Caco-2 (cell line): ENCODE results near the gene NUAK1. TPM values are rescaled to one million over a fixed set of nuclear protein-coding genes. Genes with fewer than 3 reads are reported as not detected.
"Not testable (repeated sequence)": the region's sequence is repeated elsewhere in the genome, so short reads cannot be mapped to it uniquely, and the experiment has no call there.

ENCODE experiments used
- BruUV-seq: library from RNA; stranded (reverse); fragments of 400-500 nt; replicated peaks from 2 replicates; lab custom pipeline; 2021; lab: Mats Ljungman, UMichigan
- CTCF ChIA-PET: fragments of 300-600 bp; sonication (Branson Sonifier 250); formaldehyde crosslinking; loops from one replicate; lab custom pipeline; 2022; ENCODE audit warnings: antibody characterized with exemption; lab: Charles Lee
- POLR2A ChIA-PET: fragments of 300-600 bp; sonication (Branson Sonifier 250); formaldehyde crosslinking; loops from one replicate; lab custom pipeline; 2022; ENCODE audit warnings: antibody characterized with exemption; lab: Charles Lee
- DNase-seq, 2 experiments: peaks; one replicate each; pipeline versions ENCODE4 v3.0.0 to v3.0.0-alpha.2; 2020 to 2022
- H3K27me3 ChIP-seq: replicated peaks from 2 replicates; pipeline ENCODE4 v1.6.0; 2011; ENCODE audit warnings: low read length; ENCODE audit not compliant: control insufficient read depth, insufficient read depth
- H3K36me3 ChIP-seq: 2 replicates; pipeline ENCODE4 v1.5.1; 2011; ENCODE audit warnings: low read length; ENCODE audit not compliant: control insufficient read depth, insufficient read depth
- H3K4me1 ChIP-seq: fragments of 250-450 bp; sonication (Bioruptor Pico); 2 replicates; pipeline ENCODE4 v1.5.1; 2020; ENCODE audit warnings: mild to moderate bottlenecking
- H3K4me3 ChIP-seq: 2 replicates; pipeline ENCODE4 v1.5.1; 2011; ENCODE audit warnings: low read depth, mild to moderate bottlenecking, control low read depth, low read length
- H3K9me3 ChIP-seq: fragments of 250-450 bp; sonication (Bioruptor Pico); 2 replicates; pipeline ENCODE4 v1.5.1; 2020; ENCODE audit warnings: mild to moderate bottlenecking, moderate library complexity
- H3K27ac Mint-ChIP-seq: one replicate; pipeline ENCODE4 v1.8.0; 2022; ENCODE audit warnings: mixed read lengths; ENCODE audit not compliant: unreplicated experiment
- H3K27me3 Mint-ChIP-seq: one replicate; pipeline ENCODE4 v1.8.0; 2022; ENCODE audit warnings: mixed read lengths; ENCODE audit not compliant: insufficient read depth, unreplicated experiment
- H3K36me3 Mint-ChIP-seq: one replicate; pipeline ENCODE4 v1.8.0; 2022; ENCODE audit warnings: mild to moderate bottlenecking, mixed read lengths; ENCODE audit not compliant: insufficient read depth, unreplicated experiment
- H3K4me1 Mint-ChIP-seq: one replicate; pipeline ENCODE4 v1.8.0; 2022; ENCODE audit warnings: low read depth, mixed read lengths; ENCODE audit not compliant: unreplicated experiment
- H3K4me3 Mint-ChIP-seq: one replicate; pipeline ENCODE4 v1.8.0; 2022; ENCODE audit warnings: mild to moderate bottlenecking, moderate library complexity, mixed read lengths; ENCODE audit not compliant: unreplicated experiment
- H3K9me3 Mint-ChIP-seq: one replicate; pipeline ENCODE4 v1.8.0; 2022; ENCODE audit warnings: mixed read lengths; ENCODE audit not compliant: unreplicated experiment
- CTCF ChIP-seq, 2 experiments: fragments of 200-600 bp in 1 of 2; IDR thresholded peaks; 1 replicate in 1 of 2; 2 replicates in 1 of 2; pipeline versions ENCODE4 v1.5.1 to v1.8.0; 2011 to 2022; ENCODE audit warnings: antibody characterized with exemption in 1 of 2, control low read depth in 1 of 2, inconsistent platforms in 1 of 2, low read depth in 1 of 2, low read length in 1 of 2, mild to moderate bottlenecking in 1 of 2, moderate library complexity in 1 of 2; ENCODE audit not compliant: insufficient read depth in 1 of 2, severe bottlenecking in 1 of 2, unreplicated experiment in 1 of 2
- intact Hi-C: fragments of 100-400 bp; cut with micrococcal nuclease; formaldehyde crosslinking; loops from one replicate; pipeline ENCODE4 v1.10.0; 2022; ENCODE audit not compliant: unreplicated experiment
- total RNA-seq: library from RNA; stranded (reverse); gene quantifications from 2 replicates; pipeline ENCODE4 v1.2.3, GENCODE V29; 2022

Gene NUAK1
- total RNA-seq, 1 experiment from 2014 or later: 3.7 TPM

GRCh38 chr12:106145539-106146447 is 7.0 kb upstream of the NUAK1 start:
- DNase-seq: no peak
- Histone ChIP-seq H3K9me3 (no peaks in the 10 kb centered on the region), H3K27me3 (no peaks in the 10 kb centered on the region), H3K36me3 (peaks cover 1% of the 10 kb centered on the region; the same call in 1 of the 2 replicates), H3K4me1 (no peaks in the 10 kb centered on the region), H3K4me3 (no peak overlapping the region)
- Mint-ChIP-seq H3K36me3 (no peaks in the 10 kb centered on the region), H3K4me3 (no peak overlapping the region), H3K27ac (no peak overlapping the region), H3K9me3 (no peaks in the 10 kb centered on the region), H3K27me3 (no peaks in the 10 kb centered on the region), H3K4me1 (peaks cover 16% of the 10 kb centered on the region)
- BruUV-seq: no TSS peak
- intact Hi-C loops: no loop called here
- TF ChIP-seq CTCF (IDR thresholded peaks at IDR 0.05; ENCODE audit: insufficient read depth in 1 of 2, low read depth in 1 of 2, low read length in 1 of 2, severe bottlenecking in 1 of 2, unreplicated experiment in 1 of 2): no peak
- ChIA-PET POLR2A (no interaction called here), CTCF (no interaction called here)

- Histone ChIP-seq H3K4me1 (peaks cover 1% of the 10 kb centered on the region; the same call in 1 of the 2 replicates), H3K4me3 (no peak overlapping the region), H3K27me3 (no peaks in the 10 kb centered on the region), H3K36me3 (peaks cover 1% of the 10 kb centered on the region; the same call in 1 of the 2 replicates), H3K9me3 (no peaks in the 10 kb centered on the region)
- DNase-seq: no peak
- no peak overlapping the region for H3K4me3 Mint-ChIP-seq
- peaks cover 25% of the 10 kb centered on the region for H3K4me1 Mint-ChIP-seq
- H3K27ac Mint-ChIP-seq: no peak overlapping the region
- no TSS peak for BruUV-seq
- intact Hi-C loops: no loop called here
- TF ChIP-seq CTCF (IDR thresholded peaks at IDR 0.05; ENCODE audit: insufficient read depth in 1 of 2, low read depth in 1 of 2, low read length in 1 of 2, severe bottlenecking in 1 of 2, unreplicated experiment in 1 of 2): no peak
- no peaks in the 10 kb centered on the region for H3K9me3 Mint-ChIP-seq
- ChIA-PET POLR2A (no interaction called here), CTCF (no interaction called here)
- H3K36me3 Mint-ChIP-seq: no peaks in the 10 kb centered on the region
- no peaks in the 10 kb centered on the region for H3K27me3 Mint-ChIP-seq
These were observed 6.1 kb upstream of the NUAK1 start for GRCh38 chr12:106144847-106145246.

- Mint-ChIP-seq H3K27me3 (peaks cover 2% of the 10 kb centered on the region), H3K36me3 (no peaks in the 10 kb centered on the region), H3K4me1 (peaks cover 31% of the 10 kb centered on the region), H3K27ac (no peak overlapping the region), H3K9me3 (no peaks in the 10 kb centered on the region), H3K4me3 (no peak overlapping the region)
- intact Hi-C loops: no loop called here
- ChIA-PET POLR2A (no interaction called here), CTCF (no interaction called here)
- Histone ChIP-seq H3K9me3 (no peaks in the 10 kb centered on the region), H3K36me3 (peaks cover 1% of the 10 kb centered on the region; the same call in 1 of the 2 replicates), H3K4me3 (no peak overlapping the region), H3K27me3 (no peaks in the 10 kb centered on the region; the same call in 1 of the 2 replicates), H3K4me1 (peaks cover 6% of the 10 kb centered on the region; the same call in 1 of the 2 replicates)
- no peak for DNase-seq
- no TSS peak for BruUV-seq
- TF ChIP-seq CTCF (IDR thresholded peaks at IDR 0.05; ENCODE audit: insufficient read depth in 1 of 2, low read depth in 1 of 2, low read length in 1 of 2, severe bottlenecking in 1 of 2, unreplicated experiment in 1 of 2): no peak
These were observed 4.0 kb upstream of the NUAK1 start for GRCh38 chr12:106142591-106143261.

GRCh38 chr12:106141920-106142319 is 3.2 kb upstream of the NUAK1 start:
- H3K36me3 Mint-ChIP-seq, H3K27ac Mint-ChIP-seq, H3K27me3 Mint-ChIP-seq, H3K36me3 ChIP-seq, BruUV-seq, POLR2A ChIA-PET, H3K4me3 ChIP-seq, CTCF ChIA-PET, intact Hi-C loops, DNase-seq, H3K9me3 ChIP-seq, H3K4me3 Mint-ChIP-seq, H3K27me3 ChIP-seq, H3K4me1 ChIP-seq, H3K9me3 Mint-ChIP-seq: not testable (repeated sequence)
- H3K4me1 Mint-ChIP-seq: peaks cover 36% of the 10 kb centered on the region
